Progenitor cell of endocrine pancreas (in vitro differentiated cells): ENCODE measurements around the gene BLOC1S4. TPM values are rescaled to one million over a fixed set of nuclear protein-coding genes. Genes with fewer than 3 reads are reported as not detected.

ENCODE experiments used
- DNase-seq: peaks from one replicate; pipeline ENCODE4 v3.0.0; 2021; ENCODE audit warnings: low spot score; ENCODE audit not compliant: unreplicated experiment
- H3K27ac Mint-ChIP-seq: 2 replicates; pipeline ENCODE4 v1.8.0; 2021; ENCODE audit warnings: mild to moderate bottlenecking, moderate library complexity, mixed read lengths
- H3K27me3 Mint-ChIP-seq: 2 replicates; pipeline ENCODE4 v1.8.0; 2021; ENCODE audit warnings: mixed read lengths
- H3K36me3 Mint-ChIP-seq: 2 replicates; pipeline ENCODE4 v1.8.0; 2022; ENCODE audit warnings: mixed read lengths; ENCODE audit not compliant: insufficient read depth
- H3K4me1 Mint-ChIP-seq: 2 replicates; pipeline ENCODE4 v1.8.0; 2021; ENCODE audit warnings: low read depth, mixed read lengths
- H3K4me3 Mint-ChIP-seq: 2 replicates; pipeline ENCODE4 v1.8.0; 2021; ENCODE audit warnings: low read depth, mild to moderate bottlenecking, moderate library complexity, mixed read lengths
- H3K9me3 Mint-ChIP-seq: 2 replicates; pipeline ENCODE4 v1.8.0; 2021; ENCODE audit warnings: low read depth, mixed read lengths
- total RNA-seq: library from RNA; stranded (reverse); gene quantifications from 2 replicates; pipeline ENCODE4 v1.2.1, GENCODE V29; 2021
- TF ChIP-seq, protein P1 (sequence below): fragments of 200-600 bp; sonication (generic); IDR thresholded peaks from one replicate; pipeline ENCODE4 v1.5.0; 2021; ENCODE audit warnings: antibody characterized with exemption, mild to moderate bottlenecking; ENCODE audit not compliant: unreplicated experiment

Gene BLOC1S4
- total RNA-seq, 1 donor from 2014 or later: 18.8 TPM

DNA sequence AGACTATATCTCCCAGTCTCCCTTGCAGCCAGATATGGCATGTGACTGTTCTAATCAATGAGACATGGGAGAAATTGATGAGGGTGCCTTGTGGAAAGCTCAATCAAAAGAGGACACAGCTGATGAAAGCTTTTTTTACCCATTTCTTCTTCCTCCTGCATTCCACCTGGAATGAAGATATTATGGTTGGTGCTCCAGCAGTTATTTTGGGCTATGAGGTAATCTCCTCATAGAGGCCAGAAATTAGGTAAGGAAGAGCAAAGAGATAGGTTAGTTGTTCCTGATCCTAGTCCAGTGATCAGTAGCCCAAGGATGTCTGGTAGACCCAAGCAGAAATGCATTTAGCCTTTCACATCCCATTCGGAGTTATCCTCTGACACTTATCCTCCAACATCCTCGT lies 49.7 kb downstream of the BLOC1S4 start:
- no peaks in the 10 kb centered on the region for H3K36me3 Mint-ChIP-seq
- H3K4me3 Mint-ChIP-seq: no peak overlapping the region
- peaks cover 9% of the 10 kb centered on the region for H3K27me3 Mint-ChIP-seq
- TF ChIP-seq, protein P1, sequence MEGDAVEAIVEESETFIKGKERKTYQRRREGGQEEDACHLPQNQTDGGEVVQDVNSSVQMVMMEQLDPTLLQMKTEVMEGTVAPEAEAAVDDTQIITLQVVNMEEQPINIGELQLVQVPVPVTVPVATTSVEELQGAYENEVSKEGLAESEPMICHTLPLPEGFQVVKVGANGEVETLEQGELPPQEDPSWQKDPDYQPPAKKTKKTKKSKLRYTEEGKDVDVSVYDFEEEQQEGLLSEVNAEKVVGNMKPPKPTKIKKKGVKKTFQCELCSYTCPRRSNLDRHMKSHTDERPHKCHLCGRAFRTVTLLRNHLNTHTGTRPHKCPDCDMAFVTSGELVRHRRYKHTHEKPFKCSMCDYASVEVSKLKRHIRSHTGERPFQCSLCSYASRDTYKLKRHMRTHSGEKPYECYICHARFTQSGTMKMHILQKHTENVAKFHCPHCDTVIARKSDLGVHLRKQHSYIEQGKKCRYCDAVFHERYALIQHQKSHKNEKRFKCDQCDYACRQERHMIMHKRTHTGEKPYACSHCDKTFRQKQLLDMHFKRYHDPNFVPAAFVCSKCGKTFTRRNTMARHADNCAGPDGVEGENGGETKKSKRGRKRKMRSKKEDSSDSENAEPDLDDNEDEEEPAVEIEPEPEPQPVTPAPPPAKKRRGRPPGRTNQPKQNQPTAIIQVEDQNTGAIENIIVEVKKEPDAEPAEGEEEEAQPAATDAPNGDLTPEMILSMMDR: no peak
- H3K27ac Mint-ChIP-seq: no peak overlapping the region
- no peaks in the 10 kb centered on the region for H3K9me3 Mint-ChIP-seq
- DNase-seq: no peak
- peaks cover 4% of the 10 kb centered on the region for H3K4me1 Mint-ChIP-seq

Other genes with a start within 250 kb of the BLOC1S4 start
- 0.19 and 0.29 TPM in 2 replicates for gene PPP2R2C, start 243.6 kb upstream of the BLOC1S4 start, total RNA-seq
- gene MAN2B2, start 141.0 kb upstream of the BLOC1S4 start, total RNA-seq: 25.4 and 26.2 TPM in 2 replicates
- gene MRFAP1, start 75.5 kb upstream of the BLOC1S4 start, total RNA-seq: 223 and 225 TPM in 2 replicates
- 1.3 and 3.5 TPM in 2 replicates for gene S100P, start 22.3 kb upstream of the BLOC1S4 start, total RNA-seq
- 64.9 and 69.3 TPM in 2 replicates for gene MRFAP1L1, start 6.3 kb upstream of the BLOC1S4 start, total RNA-seq
- gene KIAA0232, start 66.6 kb downstream of the BLOC1S4 start, total RNA-seq: 50.3 and 52.8 TPM in 2 replicates
- 60.8 and 61.8 TPM in 2 replicates for gene TBC1D14, start 193.7 kb downstream of the BLOC1S4 start, total RNA-seq